Measurements from ENCODE around the gene RASA3.

Gene RASA3

GRCh38 chr13:113954046-113954835, 178.2 kb downstream of the RASA3 start:
- H3K9me3 ChIP-seq (ENCODE audit: severe bottlenecking), result peaks cover 7% of the 10 kb centered on the region
- no peaks in the 10 kb centered on the region for H3K4me1 ChIP-seq (ENCODE audit: insufficient read depth, poor library complexity, severe bottlenecking)
- no peaks in the 10 kb centered on the region for H3K27me3 ChIP-seq (ENCODE audit: insufficient read depth, poor library complexity, severe bottlenecking)
- no peak overlapping the region for H3K4me3 ChIP-seq (ENCODE audit: severe bottlenecking)
- no peak overlapping the region for H3K27ac ChIP-seq (ENCODE audit: poor library complexity, severe bottlenecking)
- DNase-seq (ENCODE audit: low spot score), result no peak
- ATAC-seq (ENCODE audit: low read depth), result no peak
- no peak for TF ChIP-seq CTCF (IDR thresholded peaks at IDR 0.05; ENCODE audit: poor library complexity, severe bottlenecking)
- no peaks in the 10 kb centered on the region for H3K36me3 ChIP-seq (ENCODE audit: low read depth)

- no peaks in the 10 kb centered on the region for H3K9me3 ChIP-seq (ENCODE audit: severe bottlenecking)
- no peaks in the 10 kb centered on the region for H3K36me3 ChIP-seq (ENCODE audit: low read depth)
- no peak overlapping the region for H3K27ac ChIP-seq (ENCODE audit: poor library complexity, severe bottlenecking)
- no peaks in the 10 kb centered on the region for H3K4me1 ChIP-seq (ENCODE audit: insufficient read depth, poor library complexity, severe bottlenecking)
- H3K27me3 ChIP-seq (ENCODE audit: insufficient read depth, poor library complexity, severe bottlenecking), result no peaks in the 10 kb centered on the region
- no peak overlapping the region for H3K4me3 ChIP-seq (ENCODE audit: severe bottlenecking)
- ATAC-seq (ENCODE audit: low read depth) (no peak), DNase-seq (ENCODE audit: low spot score) (no peak)
- no peak for TF ChIP-seq CTCF (IDR thresholded peaks at IDR 0.05; ENCODE audit: poor library complexity, severe bottlenecking)
Measured at GRCh38 chr13:113953561-113953960, 178.9 kb downstream of the RASA3 start.

- H3K27me3 ChIP-seq (ENCODE audit: insufficient read depth, poor library complexity, severe bottlenecking), result no peaks in the 10 kb centered on the region
- no peaks in the 10 kb centered on the region for H3K9me3 ChIP-seq (ENCODE audit: severe bottlenecking)
- DNase-seq (ENCODE audit: low spot score) (no peak), ATAC-seq (ENCODE audit: low read depth) (no peak)
- H3K36me3 ChIP-seq (ENCODE audit: low read depth), result no peaks in the 10 kb centered on the region
- H3K4me3 ChIP-seq (ENCODE audit: severe bottlenecking), result no peak overlapping the region
- no peaks in the 10 kb centered on the region for H3K4me1 ChIP-seq (ENCODE audit: insufficient read depth, poor library complexity, severe bottlenecking)
- no peak overlapping the region for H3K27ac ChIP-seq (ENCODE audit: poor library complexity, severe bottlenecking)
- TF ChIP-seq CTCF (IDR thresholded peaks at IDR 0.05; ENCODE audit: poor library complexity, severe bottlenecking), result no peak
Measured at GRCh38 chr13:113952983-113953520, 179.4 kb downstream of the RASA3 start.

GRCh38 chr13:113952151-113952982, 180.1 kb downstream of the RASA3 start:
- ATAC-seq (ENCODE audit: low read depth), result no peak
- Histone ChIP-seq H3K4me1 (ENCODE audit: insufficient read depth, poor library complexity, severe bottlenecking) (no peaks in the 10 kb centered on the region), H3K27ac (ENCODE audit: poor library complexity, severe bottlenecking) (no peak overlapping the region), H3K27me3 (ENCODE audit: insufficient read depth, poor library complexity, severe bottlenecking) (no peaks in the 10 kb centered on the region), H3K36me3 (ENCODE audit: low read depth) (no peaks in the 10 kb centered on the region), H3K4me3 (ENCODE audit: severe bottlenecking) (no peak overlapping the region), H3K9me3 (ENCODE audit: severe bottlenecking) (no peaks in the 10 kb centered on the region)
- no peak for TF ChIP-seq CTCF (IDR thresholded peaks at IDR 0.05; ENCODE audit: poor library complexity, severe bottlenecking)
- no peak for DNase-seq (ENCODE audit: low spot score)

Data from RWPE2 (cell line).